BJ (cell line): ENCODE results near the gene PKD1L1. TPM values are rescaled to one million over a fixed set of nuclear protein-coding genes. Genes with fewer than 3 reads are reported as not detected.
"Not testable (repeated sequence)": the region's sequence is repeated elsewhere in the genome, so short reads cannot be mapped to it uniquely, and the experiment has no call there.

ENCODE experiments used
- CTCF ChIA-PET: fragments of 350-600 bp; formaldehyde crosslinking; extraction: SDS; loops from one replicate; lab custom pipeline; 2021; ENCODE audit warnings: antibody characterized with exemption, inconsistent platforms; lab: Yijun Ruan, JAX
- POLR2A ChIA-PET: fragments of 300-600 bp; sonication (Branson Sonifier 250); formaldehyde crosslinking; extraction: SDS; loops from one replicate; lab custom pipeline; 2021; ENCODE audit warnings: antibody characterized with exemption; lab: Charles Lee
- DNase-seq: peaks from one replicate; pipeline ENCODE4 v3.0.0-alpha.2; 2011; ENCODE audit warnings: low read depth
- H3K27me3 ChIP-seq: 2 replicates; pipeline ENCODE4 v1.6.0; 2011; ENCODE audit warnings: low read length; ENCODE audit not compliant: control insufficient read depth, insufficient read depth
- H3K36me3 ChIP-seq: 2 replicates; pipeline ENCODE4 v1.5.1; 2011; ENCODE audit warnings: low read length; ENCODE audit not compliant: control insufficient read depth, insufficient read depth
- H3K4me3 ChIP-seq: 2 replicates; pipeline ENCODE4 v1.5.1; 2011; ENCODE audit warnings: low read depth, mild to moderate bottlenecking, control low read depth, low read length
- polyA plus RNA-seq: library from polyadenylated mRNA; depleted of rRNA; stranded (reverse); fragments of >200 nt; gene quantifications from 2 replicates; pipeline ENCODE4 v1.2.3, GENCODE V29; 2011
- TF ChIP-seq, protein P1 (sequence below): IDR thresholded peaks from 2 replicates; pipeline ENCODE4 v1.5.1; 2011; ENCODE audit warnings: low read depth, mild to moderate bottlenecking, control low read depth, inconsistent platforms, low read length, moderate library complexity; ENCODE audit not compliant: insufficient read depth

PKD1L1 gene
- polyA plus RNA-seq, 1 experiment: 0.13 TPM

- DNase-seq: no peak
- TF ChIP-seq, protein P1, sequence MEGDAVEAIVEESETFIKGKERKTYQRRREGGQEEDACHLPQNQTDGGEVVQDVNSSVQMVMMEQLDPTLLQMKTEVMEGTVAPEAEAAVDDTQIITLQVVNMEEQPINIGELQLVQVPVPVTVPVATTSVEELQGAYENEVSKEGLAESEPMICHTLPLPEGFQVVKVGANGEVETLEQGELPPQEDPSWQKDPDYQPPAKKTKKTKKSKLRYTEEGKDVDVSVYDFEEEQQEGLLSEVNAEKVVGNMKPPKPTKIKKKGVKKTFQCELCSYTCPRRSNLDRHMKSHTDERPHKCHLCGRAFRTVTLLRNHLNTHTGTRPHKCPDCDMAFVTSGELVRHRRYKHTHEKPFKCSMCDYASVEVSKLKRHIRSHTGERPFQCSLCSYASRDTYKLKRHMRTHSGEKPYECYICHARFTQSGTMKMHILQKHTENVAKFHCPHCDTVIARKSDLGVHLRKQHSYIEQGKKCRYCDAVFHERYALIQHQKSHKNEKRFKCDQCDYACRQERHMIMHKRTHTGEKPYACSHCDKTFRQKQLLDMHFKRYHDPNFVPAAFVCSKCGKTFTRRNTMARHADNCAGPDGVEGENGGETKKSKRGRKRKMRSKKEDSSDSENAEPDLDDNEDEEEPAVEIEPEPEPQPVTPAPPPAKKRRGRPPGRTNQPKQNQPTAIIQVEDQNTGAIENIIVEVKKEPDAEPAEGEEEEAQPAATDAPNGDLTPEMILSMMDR: peak; percentile 51
- Histone ChIP-seq H3K27me3 (no peaks in the 10 kb centered on the region), H3K36me3 (no peaks in the 10 kb centered on the region), H3K4me3 (no peak overlapping the region)
- ChIA-PET CTCF (interaction anchor here (0.7 to 2.7 kb wide), 16 partner anchors 10 to 233 kb away, joined by 3 to 35 read pairs (median 4); no protein-coding TSS in a partner anchor), POLR2A (no interaction called here)
Observed at GRCh38 chr7:47988496-47989386, 40.5 kb upstream of the PKD1L1 start.

DNA sequence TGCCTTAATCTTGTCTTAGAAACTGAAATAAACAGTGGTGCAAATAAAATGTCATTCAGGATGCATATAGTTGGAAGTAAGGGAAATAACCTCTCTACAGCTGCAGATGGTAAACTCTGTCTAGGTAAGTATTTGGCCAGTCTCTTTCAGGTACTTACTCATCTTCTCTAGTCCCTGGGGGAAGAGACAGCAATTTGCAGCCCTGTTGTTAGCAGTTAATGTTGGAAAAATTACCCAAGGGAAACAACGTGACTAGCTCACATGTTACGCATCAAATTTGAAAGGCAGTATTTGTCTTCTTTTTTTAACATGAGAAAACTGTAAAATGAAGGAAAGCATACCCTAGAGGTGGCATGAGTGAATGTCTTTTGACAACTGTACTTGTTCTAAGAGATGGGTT is 34.3 kb upstream of the PKD1L1 start:
- no peak for DNase-seq
- Histone ChIP-seq H3K4me3 (no peak overlapping the region), H3K27me3 (no peaks in the 10 kb centered on the region), H3K36me3 (no peaks in the 10 kb centered on the region; the same call in 1 of the 2 replicates)
- ChIA-PET POLR2A (interaction anchor here (0.6 kb wide), 1 partner anchor 1900 kb away, joined by 5 read pairs; no protein-coding TSS in a partner anchor), CTCF (interaction anchor here (0.6 to 3.8 kb wide), 6 partner anchors 9 to 172 kb away, joined by 4 to 16 read pairs (median 8); no protein-coding TSS in a partner anchor)
- TF ChIP-seq, protein P1: no peak

GRCh38 chr7:47980648-47981047 is 32.4 kb upstream of the PKD1L1 start:
- DNase-seq, H3K36me3 ChIP-seq, H3K4me3 ChIP-seq, POLR2A ChIA-PET, H3K27me3 ChIP-seq: not testable (repeated sequence)
- CTCF ChIA-PET: interaction anchor here (1.2 to 1.3 kb wide), 2 partner anchors 12 to 130 kb away, joined by 3 to 5 read pairs; no protein-coding TSS in a partner anchor

DNA sequence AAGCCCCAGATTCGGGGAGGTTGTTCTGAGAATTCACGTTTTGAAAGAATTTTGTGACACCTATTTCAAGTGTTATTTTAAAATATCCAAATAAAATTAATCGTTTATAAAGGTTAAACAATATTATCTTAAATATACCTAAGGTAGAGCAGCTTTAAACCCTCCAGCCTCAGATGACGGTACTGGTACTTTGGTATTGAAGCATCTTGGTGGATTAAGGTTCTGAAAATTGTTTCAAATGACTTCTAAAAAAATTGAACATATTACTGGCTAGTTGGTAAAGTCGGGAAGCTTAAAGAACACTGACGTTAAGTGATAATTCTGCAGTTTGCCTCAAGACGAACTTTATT is 31.5 kb upstream of the PKD1L1 start:
- H3K36me3 ChIP-seq: peaks cover 10% of the 10 kb centered on the region
- no peak for DNase-seq
- ChIA-PET CTCF (interaction anchor here (1.2 to 1.3 kb wide), 2 partner anchors 11 to 131 kb away, joined by 3 to 5 read pairs; no protein-coding TSS in a partner anchor), POLR2A (no interaction called here)
- H3K27me3 ChIP-seq: no peaks in the 10 kb centered on the region
- TF ChIP-seq, protein P1: no peak
- H3K4me3 ChIP-seq: peak overlapping the region; percentile 74

DNA sequence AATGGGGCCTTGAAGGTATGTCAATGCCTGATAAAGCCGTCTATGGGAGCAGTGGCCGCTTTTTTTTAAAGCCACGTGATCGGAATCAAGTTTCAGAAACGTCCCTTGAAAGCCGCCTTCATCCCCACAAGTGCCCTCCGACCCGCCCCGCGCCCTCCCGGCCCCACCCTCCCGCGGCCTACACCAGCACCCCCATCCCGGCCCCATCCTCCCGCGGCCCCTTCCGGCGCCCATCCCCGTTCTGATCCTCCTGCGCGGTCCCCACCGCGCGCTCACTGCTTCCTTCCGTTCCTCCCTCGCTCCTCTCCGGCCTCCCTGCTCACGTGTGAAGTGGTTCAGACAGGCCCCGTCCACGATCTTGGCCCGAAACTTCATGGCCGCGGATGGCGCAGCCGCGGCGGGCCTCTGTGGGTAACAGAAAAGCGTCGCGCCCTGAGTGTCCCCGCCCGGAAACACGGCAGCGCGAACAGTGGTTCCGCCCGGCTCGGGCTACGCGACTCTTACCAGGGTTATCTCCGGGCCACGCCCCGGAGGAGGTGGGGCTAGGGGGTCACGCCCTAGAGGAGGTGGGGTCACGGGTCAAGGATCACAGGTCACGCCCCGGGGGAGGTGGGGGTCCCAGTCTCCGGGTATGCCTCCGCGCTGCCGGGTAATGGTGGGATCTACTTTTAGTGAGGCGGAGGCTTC is 31.0 kb upstream of the PKD1L1 start, which contains the start of gene HUS1:
HUS1 (minus strand) TSS at position 471 of the 687 bp plus-strand sequence; CDS start at position 375, 96 bp downstream.
- H3K4me3 ChIP-seq: peak within 1 kb of the TSS; percentile 74
- H3K36me3 ChIP-seq: peaks cover 12% of the 10 kb centered on the region
- TF ChIP-seq, protein P1: no peak
- peak; percentile 33 for DNase-seq
- H3K27me3 ChIP-seq: no peaks in the 10 kb centered on the region
- POLR2A ChIA-PET: no interaction called here
- CTCF ChIA-PET: interaction anchor here (0.9 to 2.2 kb wide), 6 partner anchors 9 to 175 kb away, joined by 3 to 17 read pairs (median 6); no protein-coding TSS in a partner anchor
